GM12874 (cell line): Measurements from ENCODE around the gene ATXN2.

Experiments used
- TF ChIP-seq, protein P1 (sequence below): IDR thresholded peaks from 2 replicates; pipeline ENCODE4 v1.5.1; 2011; ENCODE audit warnings: low read depth, mild to moderate bottlenecking, control low read depth, low read length, moderate library complexity; ENCODE audit not compliant: insufficient read depth

The ATXN2 gene

DNA sequence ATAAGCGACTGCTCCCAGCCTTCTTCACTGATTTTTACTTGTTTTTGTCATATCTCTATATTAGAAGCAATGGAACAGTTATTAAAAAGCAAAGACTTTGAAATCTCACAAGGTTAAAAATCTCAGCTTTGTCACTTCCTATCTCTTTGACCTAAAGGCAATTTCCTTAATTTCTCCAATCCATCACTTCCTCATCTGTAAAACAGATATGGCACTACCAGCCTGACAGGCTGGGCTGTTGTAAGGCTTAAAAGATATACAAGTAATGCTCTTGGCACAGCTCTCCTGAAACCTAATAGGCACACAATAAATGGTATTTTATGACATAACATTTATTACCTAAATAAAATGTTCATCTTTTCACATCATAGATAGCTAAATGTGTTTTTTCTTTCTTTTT is 25.6 kb downstream of the ATXN2 start:
- TF ChIP-seq, protein P1, sequence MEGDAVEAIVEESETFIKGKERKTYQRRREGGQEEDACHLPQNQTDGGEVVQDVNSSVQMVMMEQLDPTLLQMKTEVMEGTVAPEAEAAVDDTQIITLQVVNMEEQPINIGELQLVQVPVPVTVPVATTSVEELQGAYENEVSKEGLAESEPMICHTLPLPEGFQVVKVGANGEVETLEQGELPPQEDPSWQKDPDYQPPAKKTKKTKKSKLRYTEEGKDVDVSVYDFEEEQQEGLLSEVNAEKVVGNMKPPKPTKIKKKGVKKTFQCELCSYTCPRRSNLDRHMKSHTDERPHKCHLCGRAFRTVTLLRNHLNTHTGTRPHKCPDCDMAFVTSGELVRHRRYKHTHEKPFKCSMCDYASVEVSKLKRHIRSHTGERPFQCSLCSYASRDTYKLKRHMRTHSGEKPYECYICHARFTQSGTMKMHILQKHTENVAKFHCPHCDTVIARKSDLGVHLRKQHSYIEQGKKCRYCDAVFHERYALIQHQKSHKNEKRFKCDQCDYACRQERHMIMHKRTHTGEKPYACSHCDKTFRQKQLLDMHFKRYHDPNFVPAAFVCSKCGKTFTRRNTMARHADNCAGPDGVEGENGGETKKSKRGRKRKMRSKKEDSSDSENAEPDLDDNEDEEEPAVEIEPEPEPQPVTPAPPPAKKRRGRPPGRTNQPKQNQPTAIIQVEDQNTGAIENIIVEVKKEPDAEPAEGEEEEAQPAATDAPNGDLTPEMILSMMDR: no peak

DNA sequence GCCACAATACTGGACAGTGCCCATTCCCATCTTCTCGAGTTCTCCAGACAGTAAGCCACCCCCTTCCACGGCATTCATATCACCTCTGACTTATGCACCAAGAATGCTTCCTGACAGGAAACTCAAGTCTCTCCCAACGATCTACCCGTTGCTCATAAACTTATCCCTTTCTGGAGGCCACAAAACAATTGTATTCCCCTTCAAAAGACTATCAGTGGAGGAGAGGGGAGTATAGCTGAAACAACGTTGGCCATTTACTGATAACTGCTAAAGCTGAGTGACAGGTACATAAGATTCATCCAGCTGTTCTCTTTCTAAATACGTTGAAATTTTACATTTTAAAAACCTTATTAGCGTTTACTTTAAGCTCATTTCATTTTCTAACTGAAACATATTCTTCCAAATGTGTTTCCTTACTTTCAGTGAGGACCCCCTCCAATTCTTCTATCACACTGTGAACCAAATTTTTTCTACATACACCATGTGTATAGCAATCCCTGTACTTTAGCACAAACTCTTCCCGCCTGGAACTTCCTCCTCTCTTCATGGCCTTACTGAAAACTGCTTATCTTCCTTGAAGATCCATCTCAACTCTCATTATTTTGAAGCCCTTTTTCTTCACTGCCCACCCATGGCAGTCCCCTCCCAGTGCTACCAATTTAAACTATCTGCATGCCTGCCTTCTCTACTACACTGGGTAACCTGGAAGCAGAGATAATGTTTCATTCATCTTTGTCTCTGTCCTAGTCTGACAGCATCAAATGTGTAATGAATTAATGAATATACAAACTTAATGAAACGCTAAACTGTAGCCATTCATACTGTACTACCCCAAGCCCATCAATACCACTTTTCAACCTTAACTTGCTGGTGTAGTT is 28.8 kb downstream of the ATXN2 start:
- TF ChIP-seq, protein P1: no peak

DNA sequence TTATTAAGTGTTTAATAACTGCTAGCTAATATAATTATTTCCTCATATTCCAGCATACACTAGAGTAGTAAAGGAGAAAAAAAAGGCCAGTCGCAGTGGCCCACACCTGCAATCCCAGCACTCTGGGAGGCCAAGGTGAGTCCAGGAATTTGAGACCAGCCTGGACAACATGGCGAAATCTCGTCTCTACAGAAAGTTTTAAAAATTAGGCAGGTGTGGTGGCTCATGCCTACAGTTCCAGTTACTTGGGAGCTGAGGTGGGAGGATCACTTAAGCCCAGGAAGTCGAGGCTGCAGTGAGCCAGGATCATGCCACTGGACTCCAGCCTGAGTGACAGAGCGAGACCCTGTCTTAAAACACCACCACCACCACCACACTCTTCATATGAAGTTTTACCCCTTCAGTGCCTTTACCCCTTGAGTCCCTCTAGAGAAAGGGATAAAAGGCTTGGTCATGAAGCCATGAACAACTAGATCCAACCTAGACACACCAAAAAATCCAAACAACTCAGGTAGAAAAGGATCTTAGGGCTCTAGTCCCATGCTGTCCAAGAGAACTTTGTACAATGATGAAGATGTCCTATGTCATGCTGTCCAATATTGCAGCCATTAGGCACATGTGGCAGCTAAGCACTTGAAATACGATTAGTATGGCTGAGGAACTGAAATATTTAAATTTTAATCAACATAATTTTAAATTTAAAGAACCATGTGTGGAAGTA is 29.6 kb downstream of the ATXN2 start:
- TF ChIP-seq, protein P1: no peak

DNA sequence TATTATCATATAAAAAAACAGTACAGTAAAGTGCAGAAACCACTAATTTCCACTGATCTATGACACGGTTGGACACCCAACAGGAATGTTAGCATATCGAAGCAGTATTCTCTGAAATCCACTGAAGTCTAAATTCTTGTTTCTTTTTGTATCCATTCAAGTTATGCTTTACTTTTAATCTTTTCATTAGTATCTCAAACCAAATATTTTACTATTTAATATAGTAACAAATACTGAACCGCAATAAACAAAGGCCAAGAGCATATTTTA is 41.1 kb downstream of the ATXN2 start:
- TF ChIP-seq, protein P1: no peak

DNA sequence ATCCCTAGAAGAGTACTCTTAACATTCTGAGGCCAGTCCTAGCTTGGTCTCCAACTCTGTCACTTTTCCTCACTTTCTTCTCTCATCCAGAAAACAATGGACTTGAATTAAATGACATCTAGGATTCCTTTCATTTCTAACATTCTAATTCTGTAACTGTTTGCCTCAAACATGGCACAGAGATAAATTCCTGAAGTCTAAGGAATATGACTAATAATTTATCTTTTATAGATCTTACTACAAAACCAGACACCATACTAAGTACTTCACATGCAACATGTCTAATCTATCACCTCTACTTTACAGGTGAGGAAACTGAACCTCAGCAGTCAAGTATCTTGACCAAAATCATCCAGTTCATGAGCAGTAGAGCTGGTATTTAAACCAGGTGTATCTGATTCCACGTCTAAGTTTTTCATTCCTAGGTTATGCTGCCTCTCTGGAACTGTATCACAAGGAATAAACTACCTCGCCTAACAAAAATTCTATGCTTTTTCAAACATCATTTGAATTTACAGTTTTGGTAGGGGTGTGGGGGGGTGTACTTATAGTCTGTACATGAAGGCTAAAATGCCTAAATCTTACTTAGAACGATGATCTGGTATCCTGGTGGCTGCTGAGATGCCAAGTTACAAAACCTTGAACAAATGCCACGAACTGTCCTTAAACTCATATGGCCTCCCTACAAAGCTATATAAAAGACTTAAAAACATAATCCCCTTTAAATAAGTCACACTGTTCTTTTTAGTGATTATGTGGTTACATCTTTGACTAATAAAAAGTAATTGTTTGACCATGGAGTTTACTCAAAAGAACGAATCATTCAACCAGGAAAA is 41.6 kb downstream of the ATXN2 start:
- TF ChIP-seq, protein P1: no peak

DNA sequence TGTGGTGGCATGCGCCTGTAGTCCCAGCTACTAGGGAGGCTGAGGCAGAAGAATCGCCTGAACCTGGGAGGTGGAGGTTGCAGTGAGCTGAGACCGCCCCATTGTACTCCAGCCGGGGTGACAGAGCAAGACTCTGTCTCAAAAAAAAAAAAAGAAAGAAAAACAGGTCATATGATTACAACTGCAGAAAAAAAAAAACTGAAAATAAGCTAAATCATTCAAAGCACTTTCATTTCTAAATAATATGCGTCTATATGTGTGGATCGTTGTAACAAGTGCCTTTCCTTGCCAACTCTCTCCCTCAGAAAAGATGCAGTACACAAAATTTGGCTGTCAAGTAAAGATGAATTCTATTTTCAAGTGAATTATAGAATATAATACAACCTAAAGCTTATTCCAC is 42.4 kb downstream of the ATXN2 start:
- TF ChIP-seq, protein P1: no peak

DNA sequence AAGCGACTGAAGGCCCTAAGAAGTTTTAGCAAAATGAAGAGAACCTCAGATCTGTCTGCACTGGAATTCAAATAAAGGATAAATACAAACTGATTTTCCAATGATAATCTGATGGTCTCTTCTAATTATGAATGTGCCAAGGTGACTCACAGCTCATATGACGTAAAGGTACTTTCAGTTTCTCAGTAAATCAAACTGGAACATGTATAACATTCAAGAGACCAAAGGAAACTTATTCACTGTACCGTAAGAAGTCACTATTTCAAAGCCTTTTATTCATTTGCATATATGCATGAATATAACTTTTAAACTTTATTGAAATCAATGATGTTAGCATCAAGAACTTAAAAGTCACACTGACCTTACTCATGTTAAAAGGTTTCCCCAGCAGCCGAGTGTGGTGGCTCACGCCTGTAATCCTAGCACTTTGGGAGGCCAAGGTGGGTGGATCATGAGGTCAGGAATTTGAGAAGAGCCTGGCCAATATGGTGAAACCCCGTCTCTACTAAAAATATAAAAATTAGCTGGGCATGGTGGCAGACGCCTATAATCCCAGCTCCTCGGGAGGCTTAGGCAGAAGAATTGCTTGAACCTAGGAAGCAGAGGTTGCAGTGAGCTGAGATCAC is 52.2 kb downstream of the ATXN2 start:
- TF ChIP-seq, protein P1: no peak
